ENCODE measurements around the gene DOCK1.

- TF ChIP-seq CTCF (IDR thresholded peaks at IDR 0.05) = no peak
- no peak for TF ChIP-seq POLR2AphosphoS5 (IDR thresholded peaks at IDR 0.05)
Measured at GRCh38 chr10:126895214-126895781, 9.9 kb upstream of the DOCK1 start.

Data from breast epithelium (tissue), 3 donors.